Keratinocyte (primary cell): ENCODE measurements around the gene MAPKBP1.

ENCODE experiments used
- EZH2 ChIP-seq: IDR thresholded peaks from one replicate; pipeline ENCODE4 v1.6.1; 2012; ENCODE audit warnings: inconsistent platforms, mild to moderate bottlenecking, low read length, moderate library complexity
- TF ChIP-seq, protein P1 (sequence below), 3 experiments: IDR thresholded peaks in 1 of 3; conservative IDR thresholded peaks in 1 of 3; optimal IDR thresholded peaks in 1 of 3; 2 replicates in 2 of 3; 3 replicates in 1 of 3; pipeline versions ENCODE3 to v1.5.1; 2011; ENCODE audit warnings: low read length in 3 of 3, mild to moderate bottlenecking in 3 of 3, moderate library complexity in 2 of 3, control low read depth in 1 of 3, inconsistent platforms in 1 of 3; ENCODE audit not compliant: insufficient read depth in 2 of 3; ENCODE audit errors: extremely low read depth in 1 of 3

DNA sequence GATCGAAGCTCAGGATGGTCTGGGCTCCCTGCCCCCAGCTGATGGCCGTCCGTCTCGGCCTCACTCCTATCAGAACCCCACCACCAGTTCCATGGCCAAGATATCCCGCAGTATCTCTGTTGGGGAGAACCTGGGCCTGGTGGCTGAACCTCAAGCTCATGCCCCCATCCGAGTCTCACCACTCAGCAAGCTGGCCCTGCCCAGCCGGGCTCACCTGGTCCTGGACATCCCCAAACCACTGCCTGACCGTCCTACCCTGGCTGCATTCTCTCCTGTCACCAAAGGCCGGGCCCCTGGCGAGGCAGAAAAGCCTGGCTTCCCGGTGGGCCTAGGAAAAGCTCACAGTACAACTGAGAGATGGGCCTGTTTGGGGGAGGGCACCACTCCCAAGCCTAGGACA is 49.2 kb downstream of the MAPKBP1 start:
- TF ChIP-seq, protein P1, sequence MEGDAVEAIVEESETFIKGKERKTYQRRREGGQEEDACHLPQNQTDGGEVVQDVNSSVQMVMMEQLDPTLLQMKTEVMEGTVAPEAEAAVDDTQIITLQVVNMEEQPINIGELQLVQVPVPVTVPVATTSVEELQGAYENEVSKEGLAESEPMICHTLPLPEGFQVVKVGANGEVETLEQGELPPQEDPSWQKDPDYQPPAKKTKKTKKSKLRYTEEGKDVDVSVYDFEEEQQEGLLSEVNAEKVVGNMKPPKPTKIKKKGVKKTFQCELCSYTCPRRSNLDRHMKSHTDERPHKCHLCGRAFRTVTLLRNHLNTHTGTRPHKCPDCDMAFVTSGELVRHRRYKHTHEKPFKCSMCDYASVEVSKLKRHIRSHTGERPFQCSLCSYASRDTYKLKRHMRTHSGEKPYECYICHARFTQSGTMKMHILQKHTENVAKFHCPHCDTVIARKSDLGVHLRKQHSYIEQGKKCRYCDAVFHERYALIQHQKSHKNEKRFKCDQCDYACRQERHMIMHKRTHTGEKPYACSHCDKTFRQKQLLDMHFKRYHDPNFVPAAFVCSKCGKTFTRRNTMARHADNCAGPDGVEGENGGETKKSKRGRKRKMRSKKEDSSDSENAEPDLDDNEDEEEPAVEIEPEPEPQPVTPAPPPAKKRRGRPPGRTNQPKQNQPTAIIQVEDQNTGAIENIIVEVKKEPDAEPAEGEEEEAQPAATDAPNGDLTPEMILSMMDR (optimal IDR thresholded peaks at IDR 0.05 in 1 of 3, IDR thresholded peaks at IDR 0.05 in 1 of 3, conservative IDR thresholded peaks at IDR 0.05 in 1 of 3; ENCODE audit: extremely low read depth in 1 of 3, insufficient read depth in 2 of 3, low read length in 3 of 3), result no peak
- TF ChIP-seq EZH2, result no peak
